Body of pancreas (tissue), 4 donors: Measurements from ENCODE around the gene CYTIP.

Source experiments
- CTCF ChIP-seq, 7 experiments: fragments of 450-650 bp in 4 of 7; fragments of 200-600 bp in 3 of 7; sonication (generic) in 3 of 7; IDR thresholded peaks; one replicate each; pipeline ENCODE4 v1.5.1; 2016 to 2019; ENCODE audit warnings: antibody characterized with exemption in 7 of 7
- POLR2A ChIP-seq, 3 donors: fragments of 450-650 bp; IDR thresholded peaks; one replicate each; pipeline ENCODE4 v1.6.1; 2016; ENCODE audit warnings: antibody characterized with exemption in 3 of 3, mild to moderate bottlenecking in 2 of 3

GRCh38 chr2:157470321-157470720 lies 26.4 kb upstream of the CYTIP start:
- no peak for TF ChIP-seq CTCF (IDR thresholded peaks at IDR 0.05)
- no peak for TF ChIP-seq POLR2A (IDR thresholded peaks at IDR 0.05)
